Fibroblast of gingiva (primary cell): ENCODE results near the gene SRCAP.

Experiments used
- DNase-seq: peaks from one replicate; pipeline ENCODE4 v3.0.0-alpha.2; 2011; ENCODE audit warnings: low read depth

SRCAP gene

DNA sequence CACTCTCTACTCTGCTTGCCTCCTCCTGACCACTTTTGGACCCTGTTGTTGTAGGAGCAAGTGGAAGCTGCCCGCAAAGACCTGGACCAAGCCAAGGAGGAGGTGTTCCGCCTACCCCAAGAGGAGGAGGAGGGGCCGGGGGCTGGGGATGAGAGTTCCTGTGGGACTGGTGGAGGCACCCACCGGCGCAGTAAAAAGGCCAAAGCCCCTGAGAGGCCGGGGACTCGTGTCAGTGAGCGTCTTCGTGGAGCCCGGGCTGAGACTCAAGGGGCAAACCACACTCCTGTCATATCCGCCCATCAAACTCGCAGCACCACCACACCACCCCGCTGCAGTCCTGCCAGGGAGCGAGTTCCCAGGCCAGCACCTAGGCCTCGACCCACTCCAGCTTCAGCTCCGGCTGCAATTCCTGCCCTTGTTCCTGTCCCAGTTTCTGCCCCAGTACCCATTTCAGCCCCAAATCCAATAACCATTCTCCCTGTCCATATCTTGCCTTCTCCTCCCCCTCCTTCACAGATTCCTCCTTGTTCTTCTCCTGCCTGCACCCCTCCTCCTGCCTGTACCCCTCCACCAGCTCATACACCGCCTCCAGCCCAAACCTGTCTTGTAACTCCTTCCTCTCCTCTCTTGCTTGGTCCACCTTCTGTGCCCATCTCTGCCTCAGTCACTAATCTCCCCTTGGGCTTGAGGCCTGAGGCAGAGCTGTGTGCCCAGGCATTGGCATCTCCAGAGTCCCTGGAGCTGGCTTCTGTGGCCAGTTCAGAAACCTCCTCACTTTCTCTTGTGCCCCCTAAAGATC lies 38.2 kb downstream of the SRCAP start:
- DNase-seq, result no peak

DNA sequence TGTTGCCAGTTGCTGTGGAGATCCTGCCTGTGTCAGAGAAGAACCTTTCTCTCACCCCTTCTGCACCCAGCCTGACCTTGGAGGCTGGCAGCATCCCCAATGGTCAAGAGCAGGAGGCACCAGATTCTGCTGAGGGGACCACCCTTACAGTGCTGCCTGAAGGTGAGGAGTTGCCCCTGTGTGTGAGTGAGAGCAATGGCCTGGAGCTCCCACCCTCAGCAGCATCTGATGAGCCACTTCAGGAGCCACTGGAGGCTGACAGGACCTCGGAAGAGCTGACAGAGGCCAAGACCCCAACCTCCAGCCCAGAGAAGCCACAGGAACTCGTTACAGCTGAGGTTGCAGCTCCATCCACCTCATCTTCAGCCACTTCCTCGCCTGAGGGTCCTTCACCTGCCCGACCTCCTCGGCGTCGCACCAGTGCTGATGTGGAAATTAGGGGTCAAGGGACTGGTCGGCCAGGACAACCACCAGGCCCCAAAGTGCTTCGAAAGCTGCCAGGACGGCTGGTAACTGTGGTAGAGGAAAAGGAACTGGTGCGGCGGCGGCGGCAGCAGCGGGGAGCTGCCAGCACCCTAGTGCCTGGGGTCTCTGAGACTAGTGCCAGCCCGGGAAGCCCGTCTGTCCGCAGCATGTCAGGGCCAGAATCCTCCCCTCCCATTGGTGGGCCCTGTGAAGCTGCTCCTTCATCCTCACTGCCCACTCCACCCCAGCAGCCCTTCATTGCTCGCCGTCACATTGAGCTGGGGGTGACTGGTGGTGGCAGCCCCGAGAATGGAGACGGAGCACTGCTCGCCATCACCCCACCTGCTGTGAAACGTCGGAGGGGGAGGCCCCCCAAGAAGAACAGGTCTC lies 39.0 kb downstream of the SRCAP start:
- no peak for DNase-seq

DNA sequence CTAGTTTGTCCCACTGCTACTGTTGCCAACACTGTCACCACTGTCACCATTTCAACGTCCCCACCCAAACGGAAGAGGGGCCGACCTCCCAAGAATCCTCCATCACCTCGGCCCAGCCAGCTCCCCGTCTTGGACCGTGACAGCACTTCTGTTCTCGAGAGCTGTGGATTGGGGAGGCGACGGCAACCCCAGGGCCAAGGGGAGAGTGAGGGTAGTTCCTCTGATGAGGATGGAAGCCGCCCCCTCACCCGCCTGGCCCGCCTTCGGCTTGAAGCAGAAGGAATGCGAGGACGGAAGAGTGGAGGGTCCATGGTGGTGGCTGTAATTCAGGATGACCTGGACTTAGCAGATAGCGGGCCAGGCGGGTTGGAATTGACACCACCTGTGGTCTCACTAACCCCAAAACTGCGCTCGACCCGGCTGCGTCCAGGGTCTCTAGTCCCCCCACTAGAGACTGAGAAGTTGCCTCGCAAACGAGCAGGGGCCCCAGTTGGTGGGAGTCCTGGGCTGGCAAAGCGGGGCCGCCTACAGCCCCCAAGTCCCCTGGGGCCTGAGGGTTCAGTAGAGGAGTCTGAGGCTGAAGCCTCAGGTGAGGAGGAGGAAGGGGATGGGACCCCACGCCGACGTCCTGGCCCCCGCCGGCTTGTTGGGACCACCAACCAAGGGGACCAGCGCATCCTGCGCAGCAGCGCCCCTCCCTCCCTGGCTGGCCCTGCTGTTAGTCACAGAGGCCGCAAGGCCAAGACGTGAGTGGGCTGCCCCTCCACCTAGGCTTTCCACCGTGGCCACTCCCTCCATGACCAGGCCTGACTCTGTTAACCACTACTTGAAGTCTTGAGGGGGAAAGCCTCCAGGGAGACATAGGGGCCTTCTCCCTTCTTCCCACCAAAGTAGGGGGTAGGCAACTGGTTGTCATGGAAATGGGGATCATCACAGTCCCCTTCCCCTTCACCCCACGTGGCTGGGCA lies 40.3 kb downstream of the SRCAP start:
- DNase-seq, result no peak

DNA sequence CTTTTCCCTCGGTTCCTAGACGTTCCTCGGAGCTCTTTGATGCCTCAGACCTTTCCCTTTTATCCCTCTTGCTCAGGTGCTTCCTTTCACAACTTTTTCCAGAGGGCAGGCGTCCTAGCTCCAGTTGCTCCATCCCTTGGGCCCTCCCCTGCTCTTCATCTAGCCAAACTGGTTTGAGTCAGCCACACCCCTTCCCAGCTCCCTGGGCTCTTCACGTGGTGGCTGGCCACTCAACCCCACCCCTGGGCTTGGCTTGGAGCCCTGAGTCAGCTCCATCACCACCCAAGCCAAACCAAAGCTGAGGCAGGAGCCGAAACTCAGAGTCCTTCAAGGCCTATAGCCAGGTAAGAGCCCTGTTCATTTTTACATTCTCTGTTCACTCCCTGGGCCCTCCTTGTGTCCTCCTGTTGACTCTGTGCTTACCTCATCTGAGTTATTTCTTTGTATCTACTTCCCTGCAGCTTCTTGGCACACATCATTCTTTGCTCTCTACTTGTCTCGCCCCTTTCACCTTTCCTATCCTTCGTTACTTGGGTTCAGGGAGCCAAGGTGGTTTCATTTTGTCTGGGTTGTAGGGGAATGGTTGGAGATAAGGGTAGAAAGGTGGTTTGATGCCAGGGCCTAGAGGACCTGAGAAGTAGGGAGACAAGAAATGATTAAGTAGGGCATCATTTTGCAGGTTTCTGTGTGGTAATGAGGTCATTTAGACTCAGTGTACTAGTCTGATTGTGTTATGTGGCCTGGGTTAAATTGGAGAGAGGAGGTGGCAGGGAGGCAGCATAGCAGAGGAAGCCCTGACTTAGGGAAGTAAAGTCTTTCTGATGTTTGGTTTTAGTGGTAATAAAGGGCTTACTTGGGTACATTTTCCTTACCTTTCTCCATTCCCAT lies 41.6 kb downstream of the SRCAP start:
- DNase-seq, result peak; percentile 86

DNA sequence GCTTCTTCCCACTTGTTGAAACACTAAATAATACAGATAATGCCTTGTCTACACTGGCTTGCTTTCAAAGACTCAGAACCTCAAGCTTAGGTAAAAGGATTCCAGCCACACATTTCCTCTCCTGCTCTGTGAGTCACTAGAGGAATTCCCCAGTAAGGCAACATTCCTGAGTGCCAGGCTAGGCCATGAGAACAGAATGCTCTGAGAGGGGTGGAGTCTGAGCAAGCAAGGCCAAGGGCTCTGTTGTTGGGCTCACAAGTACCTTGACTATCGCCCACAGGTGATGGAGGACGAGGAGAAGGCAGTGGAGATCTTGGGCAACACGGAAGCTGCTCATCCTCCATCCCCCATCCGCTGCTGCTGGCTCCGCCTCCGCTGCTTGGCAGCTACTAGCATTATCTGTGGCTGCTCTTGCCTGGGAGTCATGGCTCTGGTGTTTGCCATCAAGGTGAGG lies 42.5 kb downstream of the SRCAP start:
- peak; percentile 63 for DNase-seq

DNA sequence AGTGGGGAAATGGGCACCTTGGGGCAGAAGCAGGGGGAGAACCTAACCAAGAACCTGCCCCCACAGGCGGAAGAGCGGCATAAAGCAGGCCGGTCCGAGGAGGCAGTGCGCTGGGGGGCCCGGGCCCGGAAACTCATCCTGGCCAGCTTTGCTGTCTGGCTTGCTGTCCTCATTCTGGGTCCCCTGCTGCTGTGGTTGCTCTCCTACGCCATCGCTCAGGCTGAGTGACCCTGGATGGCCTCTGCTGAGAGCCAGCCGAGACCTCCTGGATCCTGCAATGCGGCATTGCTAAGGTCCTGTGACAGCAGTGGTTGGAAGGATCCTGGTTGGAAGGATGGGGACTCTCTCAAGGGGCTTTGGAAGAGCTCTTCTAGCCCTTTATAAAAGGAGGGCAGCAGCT lies 44.7 kb downstream of the SRCAP start:
- DNase-seq, result no peak

DNA sequence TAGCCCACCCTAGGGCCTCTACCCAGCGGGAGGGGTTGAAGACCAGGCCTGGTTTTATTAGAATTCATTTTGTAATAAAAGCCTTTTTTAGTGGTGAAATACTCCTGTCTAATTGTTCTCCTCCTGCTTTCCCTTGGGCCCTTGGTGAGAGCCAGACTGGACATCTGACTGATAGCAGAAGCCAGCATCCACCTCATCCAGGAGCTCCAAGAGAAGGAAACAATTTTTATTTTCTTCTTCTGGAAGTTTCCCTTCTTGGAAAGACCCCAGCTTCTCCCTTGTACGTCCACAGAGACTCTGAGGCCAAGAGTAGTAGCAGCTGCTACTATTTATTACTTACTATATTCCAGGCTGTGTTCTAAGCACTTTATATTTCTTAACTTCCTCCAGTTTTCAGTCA lies 45.2 kb downstream of the SRCAP start:
- DNase-seq, result no peak

DNA sequence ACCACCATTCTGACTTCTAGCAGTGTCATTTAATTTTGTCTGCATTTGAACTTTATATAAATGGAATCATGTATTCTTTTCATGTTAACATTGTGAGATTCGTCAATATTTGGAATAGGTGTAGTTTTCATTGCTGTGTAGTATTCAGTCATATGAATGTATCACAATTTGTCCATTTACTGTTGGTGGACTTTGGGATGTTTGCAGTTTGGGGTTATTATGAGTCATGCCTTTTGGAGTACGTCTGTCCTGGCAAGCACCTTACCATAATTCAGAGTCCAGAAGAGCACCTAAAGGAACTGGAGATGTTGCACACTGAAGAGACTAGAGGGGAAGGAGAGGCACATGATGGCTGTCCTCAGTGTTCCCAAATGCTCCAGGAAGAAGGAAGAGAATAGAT lies 46.1 kb downstream of the SRCAP start:
- no peak for DNase-seq

DNA sequence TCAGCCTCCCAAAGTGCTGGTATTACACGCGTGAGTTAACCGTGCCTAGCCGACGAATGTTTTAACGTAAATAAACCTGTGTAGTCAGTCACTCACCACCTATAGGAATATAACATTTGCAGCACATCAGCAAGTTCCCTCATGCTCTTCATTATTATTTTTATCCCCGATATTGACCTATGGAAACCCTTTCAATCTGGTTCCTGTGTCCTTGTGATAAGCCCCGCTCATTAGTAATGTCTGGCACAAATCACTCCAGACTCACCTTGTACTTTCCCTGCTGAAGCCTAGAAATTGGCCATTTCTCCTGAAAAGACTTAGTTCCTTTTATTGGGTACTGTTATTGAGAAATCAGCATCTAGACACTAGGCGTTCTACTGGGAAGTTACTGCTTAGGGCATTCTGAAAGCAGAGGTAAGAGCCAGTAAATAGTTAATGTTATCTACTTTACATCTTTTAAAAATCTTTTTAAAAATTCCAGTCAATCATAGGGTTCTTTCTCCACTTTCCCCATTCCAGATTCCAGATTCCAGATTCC lies 47.7 kb downstream of the SRCAP start:
- no peak for DNase-seq

DNA sequence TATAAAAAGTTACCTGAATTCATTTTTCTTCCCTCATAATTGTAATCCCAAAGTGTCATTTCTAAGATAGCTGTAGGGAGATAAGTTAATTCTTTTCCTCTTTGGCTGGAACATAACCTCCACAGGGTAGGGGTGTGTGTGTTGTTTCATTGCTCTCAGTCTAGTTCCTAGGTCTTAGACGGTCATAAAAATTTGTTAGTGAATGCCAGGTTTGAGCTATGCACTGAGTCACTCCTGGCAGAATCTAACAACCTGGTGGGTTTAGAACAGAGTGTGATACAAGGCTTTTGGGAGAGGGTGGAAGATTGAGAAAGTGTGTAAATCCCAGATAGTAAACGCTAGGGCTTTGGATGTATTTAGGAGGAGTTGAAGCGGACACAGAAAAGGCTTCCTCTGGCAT lies 48.4 kb downstream of the SRCAP start:
- peak; percentile 20 for DNase-seq

DNA sequence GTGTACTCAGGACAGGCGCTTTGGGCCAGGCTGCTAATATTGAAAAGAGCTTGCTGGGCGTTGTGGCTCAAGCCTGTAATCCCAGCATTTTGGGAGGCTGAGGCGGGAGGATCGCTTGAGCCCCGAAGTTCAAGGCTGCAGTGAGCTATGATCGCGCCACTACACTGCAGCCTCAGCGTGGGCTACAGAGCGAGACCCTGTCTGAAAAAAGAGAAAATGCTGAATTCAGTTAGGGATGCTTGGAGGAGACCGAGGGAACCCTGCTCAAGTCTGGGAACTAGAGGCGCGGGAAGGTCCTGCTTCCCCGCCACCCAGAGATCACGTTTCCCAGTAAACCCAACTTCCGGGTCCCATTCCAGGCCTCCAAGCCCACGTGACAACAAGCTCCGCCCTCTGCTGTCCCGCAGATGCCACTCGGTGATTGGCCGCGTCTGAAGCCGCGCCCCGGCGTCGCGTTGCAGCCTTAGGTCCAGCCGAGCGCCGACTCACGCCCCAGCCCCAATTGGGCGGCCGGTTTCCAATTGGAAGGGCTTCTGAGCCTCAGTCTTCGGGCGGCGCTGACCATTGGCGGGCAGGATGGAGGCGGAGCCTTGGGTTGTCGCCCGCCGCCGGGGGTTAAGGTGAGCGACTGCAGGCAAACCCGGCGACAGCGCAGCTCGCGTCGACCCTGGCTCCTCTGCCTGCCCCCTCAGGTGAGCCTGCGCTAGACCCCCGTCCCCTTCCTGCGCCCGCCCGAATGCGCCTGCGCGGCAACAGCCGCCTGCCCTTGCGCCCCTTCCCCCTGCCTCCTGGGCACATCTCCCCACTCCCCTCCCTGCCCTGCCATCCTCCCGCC lies 49.0 kb downstream of the SRCAP start, which contains the start of gene PHKG2:
Gene PHKG2, plus strand, starts transcription at position 627 of the 835 bp plus-strand sequence. CDS start 396 bp downstream, outside the sequence.
- peak; percentile 99 for DNase-seq

DNA sequence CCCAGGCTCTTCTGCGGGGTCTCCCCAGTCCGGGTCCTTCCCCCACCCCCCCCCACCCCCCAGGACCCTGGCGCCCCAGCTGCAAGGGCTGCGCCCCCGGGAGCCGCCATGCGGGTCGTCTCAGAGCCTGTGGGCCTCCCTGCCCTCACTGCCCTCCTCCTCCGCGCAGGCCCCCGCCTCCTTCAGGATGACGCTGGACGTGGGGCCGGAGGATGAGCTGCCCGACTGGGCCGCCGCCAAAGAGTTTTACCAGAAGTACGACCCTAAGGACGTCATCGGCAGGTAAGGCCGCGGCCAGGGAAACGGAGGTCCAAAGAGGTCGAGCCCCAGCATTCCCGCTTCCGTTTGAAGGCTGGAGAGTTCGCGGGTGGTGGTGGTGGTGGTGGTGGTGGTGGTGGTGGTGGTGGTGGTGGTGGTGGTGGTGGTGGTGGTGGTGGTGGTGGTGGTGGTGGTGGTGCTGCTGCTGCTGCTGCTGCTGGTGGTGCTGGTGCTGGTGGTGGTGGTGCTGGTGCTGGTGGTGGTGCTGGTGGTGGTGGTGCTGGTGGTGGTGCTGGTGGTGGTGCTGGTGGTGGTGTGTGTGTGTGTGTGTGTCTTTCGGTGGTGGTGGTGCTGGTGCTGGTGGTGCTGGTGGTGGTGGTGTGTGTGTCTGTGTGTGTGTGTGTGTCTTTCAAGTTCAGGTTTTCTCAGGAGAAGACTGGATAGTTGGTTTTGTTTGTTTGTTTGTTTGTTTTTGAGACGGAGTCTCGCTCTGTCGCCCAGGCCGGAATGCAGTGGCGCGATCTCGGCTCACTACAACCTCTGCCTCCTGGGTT lies 49.9 kb downstream of the SRCAP start:
- peak; percentile 29 for DNase-seq

DNA sequence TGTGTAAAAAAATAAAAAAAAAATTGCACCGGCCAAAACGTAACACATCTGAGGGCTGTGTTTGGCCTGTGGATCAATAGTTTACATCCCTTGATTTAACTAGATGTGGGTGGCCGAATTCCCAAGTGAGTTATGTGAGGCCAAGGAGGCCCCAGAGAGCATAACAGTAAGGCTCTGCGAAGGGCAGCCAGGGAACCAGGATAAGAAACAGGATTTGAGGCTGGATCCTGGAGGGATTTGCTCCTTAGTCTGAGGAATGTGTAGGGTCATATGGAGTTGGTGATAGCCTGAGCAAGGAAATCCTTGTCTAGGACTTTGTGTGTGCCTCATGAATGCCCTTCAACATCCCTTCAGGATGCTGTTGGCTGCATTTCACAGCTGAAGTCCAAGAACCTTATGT lies 51.2 kb downstream of the SRCAP start:
- no peak for DNase-seq

DNA sequence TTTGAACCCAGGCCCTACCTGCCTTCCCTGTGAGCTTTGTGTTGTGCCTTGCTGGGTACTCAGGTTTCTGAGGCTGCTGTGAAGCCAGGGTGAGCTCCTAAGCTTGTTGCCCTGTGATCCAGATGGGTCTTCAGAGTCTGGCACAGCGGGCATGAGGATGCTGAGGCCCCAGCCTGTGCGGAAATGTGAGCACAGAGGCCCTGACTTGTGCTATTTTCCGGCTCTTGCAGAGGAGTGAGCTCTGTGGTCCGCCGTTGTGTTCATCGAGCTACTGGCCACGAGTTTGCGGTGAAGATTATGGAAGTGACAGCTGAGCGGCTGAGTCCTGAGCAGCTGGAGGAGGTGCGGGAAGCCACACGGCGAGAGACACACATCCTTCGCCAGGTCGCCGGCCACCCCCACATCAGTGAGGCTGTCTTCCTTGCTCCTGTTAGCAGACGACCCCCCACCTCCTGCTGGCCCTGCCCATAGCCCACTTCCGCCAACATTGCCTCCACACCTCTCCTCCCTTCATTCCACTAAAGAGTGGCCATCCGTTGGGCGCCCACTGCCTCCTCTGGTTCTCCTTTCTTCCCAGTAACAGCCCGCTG lies 52.0 kb downstream of the SRCAP start:
- no peak for DNase-seq

DNA sequence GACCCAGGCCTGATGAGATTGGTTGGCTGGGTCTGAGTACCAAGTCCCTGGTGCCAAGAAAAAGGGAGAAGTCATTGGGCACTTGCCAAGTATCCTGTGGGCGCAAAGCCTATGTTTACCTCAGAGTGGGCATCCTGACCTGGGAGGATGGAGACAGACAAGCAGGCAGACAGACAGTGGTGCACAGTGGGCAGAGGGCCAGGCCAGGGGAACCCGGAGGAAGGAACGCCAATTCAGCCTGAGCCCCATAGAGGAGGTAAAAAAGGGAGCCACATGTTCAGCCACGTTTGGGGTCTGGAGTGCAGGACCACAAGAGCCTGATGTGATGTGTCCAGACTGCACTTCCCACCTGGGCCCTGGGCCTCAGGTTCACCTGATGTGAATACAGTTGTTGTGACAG lies 54.6 kb downstream of the SRCAP start:
- DNase-seq, result no peak

DNA sequence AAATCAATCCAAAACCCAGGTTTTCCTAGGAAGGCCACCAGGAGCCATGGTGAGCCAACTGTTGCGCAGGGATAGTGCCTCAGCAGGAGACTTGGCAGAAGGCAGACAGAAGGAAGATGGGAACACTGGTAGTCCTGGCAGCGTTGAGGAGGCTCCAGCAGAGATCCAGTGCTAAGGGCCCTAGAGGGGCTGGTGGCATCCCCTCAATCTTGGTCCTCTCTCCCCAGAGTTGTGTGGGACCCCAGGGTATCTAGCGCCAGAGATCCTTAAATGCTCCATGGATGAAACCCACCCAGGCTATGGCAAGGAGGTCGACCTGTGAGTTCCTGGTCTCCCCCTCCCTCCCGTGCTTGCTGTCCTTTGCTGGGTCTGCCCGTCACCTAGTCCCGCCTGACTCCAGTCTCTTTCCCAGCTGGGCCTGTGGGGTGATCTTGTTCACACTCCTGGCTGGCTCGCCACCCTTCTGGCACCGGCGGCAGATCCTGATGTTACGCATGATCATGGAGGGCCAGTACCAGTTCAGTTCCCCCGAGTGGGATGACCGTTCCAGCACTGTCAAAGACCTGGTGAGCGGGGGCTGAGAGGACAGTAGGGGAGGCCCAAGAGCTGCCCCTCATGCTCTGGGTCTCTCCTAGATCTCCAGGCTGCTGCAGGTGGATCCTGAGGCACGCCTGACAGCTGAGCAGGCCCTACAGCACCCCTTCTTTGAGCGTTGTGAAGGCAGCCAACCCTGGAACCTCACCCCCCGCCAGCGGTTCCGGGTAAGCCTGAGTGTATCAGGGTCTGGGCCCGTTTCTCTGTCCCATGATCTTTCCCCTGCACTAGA lies 57.2 kb downstream of the SRCAP start:
- no peak for DNase-seq

DNA sequence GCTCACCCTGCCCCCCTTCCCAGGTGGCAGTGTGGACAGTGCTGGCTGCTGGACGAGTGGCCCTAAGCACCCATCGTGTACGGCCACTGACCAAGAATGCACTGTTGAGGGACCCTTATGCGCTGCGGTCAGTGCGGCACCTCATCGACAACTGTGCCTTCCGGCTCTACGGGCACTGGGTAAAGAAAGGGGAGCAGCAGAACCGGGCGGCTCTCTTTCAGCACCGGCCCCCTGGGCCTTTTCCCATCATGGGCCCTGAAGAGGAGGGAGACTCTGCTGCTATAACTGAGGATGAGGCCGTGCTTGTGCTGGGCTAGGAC lies 57.8 kb downstream of the SRCAP start:
- no peak for DNase-seq

DNA sequence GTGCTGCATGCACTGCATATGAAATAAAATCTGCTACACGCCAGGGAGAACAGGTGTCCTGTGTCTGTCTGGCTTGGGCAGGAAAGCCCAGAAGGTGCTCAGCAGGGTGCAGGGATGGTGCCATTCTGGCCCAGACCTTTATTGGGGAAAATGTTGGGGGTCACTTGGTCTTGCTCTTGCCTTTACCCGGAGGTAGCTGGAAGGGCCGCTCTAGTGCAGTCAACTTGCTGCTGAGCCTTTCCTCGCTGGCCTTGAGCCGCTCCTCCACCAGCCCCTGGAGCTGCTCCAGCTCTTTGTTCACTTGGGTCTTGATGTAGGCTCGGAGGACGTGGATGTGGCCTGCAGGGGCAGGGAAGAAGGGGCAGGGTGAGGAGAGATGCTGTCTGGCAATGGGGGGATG lies 58.3 kb downstream of the SRCAP start:
- no peak for DNase-seq
